H1 (cell line): ENCODE results near the gene PRR36. TPM values are rescaled to one million over a fixed set of nuclear protein-coding genes. Genes with fewer than 3 reads are reported as not detected.

Experiments
- CTCF ChIA-PET: fragments of 300-600 bp; sonication (Branson Sonifier 250); formaldehyde crosslinking; loops from one replicate; lab custom pipeline; 2021; ENCODE audit not compliant: partially characterized antibody; lab: Charles Lee
- POLR2A ChIA-PET: fragments of 300-600 bp; sonication (Branson Sonifier 250); formaldehyde crosslinking; loops from one replicate; lab custom pipeline; 2021; ENCODE audit warnings: inconsistent platforms; ENCODE audit not compliant: partially characterized antibody; lab: Charles Lee
- DNase-seq, 2 experiments: peaks; one replicate each; pipeline versions ENCODE4 v3.0.0 to v3.0.0-alpha.2; 2010 to 2022; ENCODE audit warnings: low spot score in 2 of 2, low read depth in 1 of 2, mixed read lengths in 1 of 2
- FAIRE-seq: peaks from 2 replicates; lab custom pipeline; 2011; peaks lifted over from hg19 to GRCh38; lab: Jason Lieb, UNC
- H2AFZ ChIP-seq: 2 replicates; pipeline ENCODE4 v1.8.1; 2012; ENCODE audit warnings: low read length, inconsistent platforms
- H2AK5ac ChIP-seq: 2 replicates; pipeline ENCODE4 v1.6.1; 2013; ENCODE audit warnings: low read depth, low read length
- H2BK120ac ChIP-seq: replicated peaks from 2 replicates; pipeline ENCODE3; 2013; ENCODE audit warnings: low read depth, low read length, inconsistent platforms
- H2BK12ac ChIP-seq: 2 replicates; pipeline ENCODE4 v1.6.1; 2013; ENCODE audit warnings: low read depth, low read length
- H2BK15ac ChIP-seq: 2 replicates; pipeline ENCODE4 v1.6.1; 2013; ENCODE audit warnings: low read length
- H2BK20ac ChIP-seq: 2 replicates; pipeline ENCODE4 v1.6.1; 2013; ENCODE audit warnings: low read length
- H2BK5ac ChIP-seq: 2 replicates; pipeline ENCODE4 v1.6.1; 2013; ENCODE audit warnings: low read depth, low read length
- H3K14ac ChIP-seq: 2 replicates; pipeline ENCODE4 v1.6.1; 2013; ENCODE audit warnings: inconsistent platforms; ENCODE audit not compliant: insufficient read length
- H3K18ac ChIP-seq: 2 replicates; pipeline ENCODE4 v1.6.1; 2013; ENCODE audit warnings: low read length; ENCODE audit errors: extremely low read depth
- H3K23ac ChIP-seq: 2 replicates; pipeline ENCODE4 v1.6.1; 2013; ENCODE audit warnings: inconsistent platforms; ENCODE audit not compliant: insufficient read length
- H3K23me2 ChIP-seq: 2 replicates; pipeline ENCODE4 v1.6.1; 2013; ENCODE audit warnings: low read depth, low read length
- H3K27ac ChIP-seq: 2 replicates; pipeline ENCODE4 v1.6.1; 2011; ENCODE audit warnings: low read depth, low read length, inconsistent platforms
- H3K27me3 ChIP-seq, 4 experiments: replicated peaks in 1 of 4; 1 replicate in 1 of 4; 2 replicates in 3 of 4; pipeline versions ENCODE4 v1.6.1 to v1.8.1; 2011 to 2013; ENCODE audit warnings: low read length in 3 of 4, mild to moderate bottlenecking in 3 of 4, inconsistent platforms in 2 of 4, mixed read lengths in 2 of 4, moderate library complexity in 1 of 4; ENCODE audit not compliant: control insufficient read depth in 3 of 4, insufficient read depth in 3 of 4; ENCODE audit errors: extremely low read depth in 1 of 4
- H3K36me3 ChIP-seq, 4 experiments: 2 replicates each; pipeline versions ENCODE4 v1.6.1 to v1.8.1; 2011 to 2013; ENCODE audit warnings: mild to moderate bottlenecking in 4 of 4, low read length in 3 of 4, moderate library complexity in 2 of 4, control low read depth in 1 of 4, inconsistent platforms in 1 of 4; ENCODE audit not compliant: insufficient read depth in 4 of 4, control insufficient read depth in 2 of 4
- H3K4ac ChIP-seq: replicated peaks from 2 replicates; pipeline ENCODE3; 2013; ENCODE audit warnings: low read length, low read depth, mixed read lengths, inconsistent platforms; ENCODE audit not compliant: insufficient read length
- H3K4me1 ChIP-seq, 4 experiments: replicated peaks in 1 of 4; 1 replicate in 1 of 4; 2 replicates in 3 of 4; pipeline versions ENCODE4 v1.6.1 to v1.8.1; 2011 to 2013; ENCODE audit warnings: low read length in 3 of 4, inconsistent platforms in 2 of 4, mixed read lengths in 1 of 4; ENCODE audit not compliant: insufficient read depth in 4 of 4, control insufficient read depth in 3 of 4
- H3K4me2 ChIP-seq, 2 experiments: 2 replicates each; pipeline versions ENCODE4 v1.6.1 to v1.8.1; 2011 to 2013; ENCODE audit warnings: low read depth in 2 of 2, low read length in 2 of 2, control low read depth in 1 of 2, inconsistent platforms in 1 of 2, mild to moderate bottlenecking in 1 of 2; ENCODE audit not compliant: insufficient read depth in 1 of 2
- H3K4me3 ChIP-seq, 4 experiments: fragments of 200-600, 300-600 bp in 1 of 4; sonication (generic), shearing (Covaris generic), sonication (Bioruptor Twin) in 1 of 4; 2 replicates each; pipeline versions ENCODE4 v1.5.1 to v1.8.1; 2011 to 2016; ENCODE audit warnings: low read length in 4 of 4, low read depth in 3 of 4, control low read depth in 2 of 4, inconsistent platforms in 2 of 4, mild to moderate bottlenecking in 2 of 4, mixed read lengths in 1 of 4, moderate library complexity in 1 of 4; ENCODE audit not compliant: insufficient read depth in 2 of 4; ENCODE audit errors: extremely low read depth in 1 of 4
- H3K56ac ChIP-seq: replicated peaks from 2 replicates; pipeline ENCODE3; 2013; ENCODE audit warnings: low read depth, mild to moderate bottlenecking, mixed read lengths, low read length, inconsistent platforms; ENCODE audit not compliant: insufficient read length
- H3K79me1 ChIP-seq: 2 replicates; pipeline ENCODE4 v1.6.1; 2013; ENCODE audit warnings: low read depth, low read length, control low read depth
- H3K79me2 ChIP-seq, 2 experiments: 2 replicates each; pipeline versions ENCODE4 v1.6.1 to v1.8.1; 2012 to 2013; ENCODE audit warnings: low read length in 2 of 2, mild to moderate bottlenecking in 2 of 2, inconsistent platforms in 1 of 2; ENCODE audit not compliant: insufficient read depth in 2 of 2, control insufficient read depth in 1 of 2
- H3K9ac ChIP-seq, 4 experiments: replicated peaks in 1 of 4; 1 replicate in 1 of 4; 2 replicates in 3 of 4; pipeline versions ENCODE4 v1.6.1 to v1.8.1; 2011 to 2013; ENCODE audit warnings: low read depth in 3 of 4, low read length in 3 of 4, control low read depth in 2 of 4, mild to moderate bottlenecking in 2 of 4, moderate library complexity in 2 of 4, inconsistent platforms in 1 of 4; ENCODE audit errors: extremely low read depth in 1 of 4
- H3K9me3 ChIP-seq, 2 experiments: 2 replicates each; pipeline versions ENCODE4 v1.6.1 to v1.8.1; 2012 to 2013; ENCODE audit warnings: mild to moderate bottlenecking in 2 of 2, moderate library complexity in 2 of 2, control low read depth in 1 of 2, inconsistent platforms in 1 of 2, low read depth in 1 of 2, low read length in 1 of 2, mixed read lengths in 1 of 2; ENCODE audit not compliant: insufficient read depth in 2 of 2
- H4K20me1 ChIP-seq, 2 experiments: replicated peaks in 1 of 2; 2 replicates each; pipeline versions ENCODE3 to v1.8.1; 2011 to 2013; ENCODE audit warnings: inconsistent platforms in 2 of 2, low read length in 2 of 2, mild to moderate bottlenecking in 1 of 2; ENCODE audit not compliant: insufficient read depth in 2 of 2, control insufficient read depth in 1 of 2
- H4K5ac ChIP-seq: 2 replicates; pipeline ENCODE4 v1.6.1; 2013; ENCODE audit warnings: low read length, low read depth, mixed read lengths, inconsistent platforms; ENCODE audit not compliant: insufficient read length
- H4K8ac ChIP-seq: 2 replicates; pipeline ENCODE4 v1.8.0; 2013; ENCODE audit warnings: mild to moderate bottlenecking, moderate library complexity, low read length, inconsistent platforms; ENCODE audit not compliant: insufficient read depth; ENCODE audit errors: extremely low read depth
- H4K91ac ChIP-seq: replicated peaks from 2 replicates; pipeline ENCODE3; 2013; ENCODE audit warnings: low read length, mixed read lengths, inconsistent platforms; ENCODE audit not compliant: insufficient read length
- CREB1 ChIP-seq: IDR thresholded peaks from 2 replicates; pipeline ENCODE4 v1.6.1; 2012; ENCODE audit warnings: inconsistent platforms
- FOSL1 ChIP-seq: IDR thresholded peaks from 2 replicates; pipeline ENCODE4 v1.6.1; 2011; ENCODE audit warnings: mild to moderate bottlenecking, low read depth, low read length, moderate library complexity; ENCODE audit not compliant: insufficient read depth
- GABPA ChIP-seq: IDR thresholded peaks from 2 replicates; pipeline ENCODE4 v1.6.1; 2011; ENCODE audit warnings: mild to moderate bottlenecking, low read length, moderate library complexity, borderline replicate concordance; ENCODE audit not compliant: insufficient read depth
- KDM4A ChIP-seq: IDR thresholded peaks from one replicate; pipeline ENCODE4 v1.7.1; 2012; ENCODE audit warnings: low read depth, mild to moderate bottlenecking, moderate library complexity, low read length, inconsistent platforms; ENCODE audit not compliant: severe bottlenecking
- RAD21 ChIP-seq, 2 experiments: IDR thresholded peaks in 1 of 2; conservative IDR thresholded peaks in 1 of 2; 2 replicates each; pipeline ENCODE4 v1.6.1; 2011; ENCODE audit warnings: low read depth in 2 of 2, low read length in 2 of 2, improper control_type of control experiment in 1 of 2, inconsistent platforms in 1 of 2, mild to moderate bottlenecking in 1 of 2, moderate library complexity in 1 of 2
- RXRA ChIP-seq: IDR thresholded peaks from 2 replicates; pipeline ENCODE4 v1.6.1; 2011; ENCODE audit warnings: low read depth, mild to moderate bottlenecking, low read length, moderate library complexity; ENCODE audit not compliant: insufficient read depth
- SP2 ChIP-seq: IDR thresholded peaks from 2 replicates; pipeline ENCODE4 v1.6.1; 2012; ENCODE audit warnings: mild to moderate bottlenecking, low read length, inconsistent platforms
- TAF1 ChIP-seq: IDR thresholded peaks from 2 replicates; pipeline ENCODE4 v1.6.1; 2011; ENCODE audit warnings: mild to moderate bottlenecking, low read depth, low read length
- TEAD4 ChIP-seq: IDR thresholded peaks from 2 replicates; pipeline ENCODE4 v1.6.1; 2012; ENCODE audit warnings: low read depth, low read length, inconsistent platforms, mixed read lengths
- YY1 ChIP-seq: IDR thresholded peaks from 2 replicates; pipeline ENCODE4 v1.6.1; 2011; ENCODE audit warnings: low read depth, mild to moderate bottlenecking, low read length
- WGBS, 2 experiments: shearing (Covaris generic) in 1 of 2; methylation state at CpG; one replicate each; pipeline versions ENCODE4 v1.1.6 to v1.1.7; 2013 to 2015; ENCODE audit warnings: low lambda C conversion rate in 2 of 2, mixed read lengths in 2 of 2, inconsistent platforms in 1 of 2, low coverage in 1 of 2, missing lambda C conversion rate in 1 of 2; ENCODE audit not compliant: insufficient replicate concordance in 2 of 2, insufficient coverage in 1 of 2, insufficient read length in 1 of 2; ENCODE audit errors: extremely low coverage in 1 of 2, missing lambda C conversion rate in 1 of 2; 5-methylcytosine and 5-hydroxymethylcytosine counted together
- polyA plus RNA-seq, 7 experiments: library from polyadenylated mRNA; depleted of rRNA in 3 of 7; stranded (reverse) in 5 of 7; unstranded in 2 of 7; fragments of >200 nt in 5 of 7; fragments of 200-250 nt in 2 of 7; gene quantifications; 1 replicate in 5 of 7; 2 replicates in 1 of 7; 4 replicates in 1 of 7; pipeline versions ENCODE4 v1.2.1 to v1.2.3, GENCODE V29; 2011 to 2013; ENCODE audit warnings: missing spikeins in 2 of 7, mixed read lengths in 2 of 7
- total RNA-seq: library from RNA; stranded (reverse); fragmentation: NEBNext Ultra II Directional; extraction: Animal tissue kit (Norgen Biotek cat#: 25700); gene quantifications from 2 replicates; pipeline ENCODE4 v1.2.1, GENCODE V29; 2021
- TF ChIP-seq, protein P1 (sequence below): IDR thresholded peaks from 2 replicates; pipeline ENCODE4 v1.6.1; 2011; ENCODE audit warnings: low read depth, mild to moderate bottlenecking, low read length; ENCODE audit not compliant: insufficient read depth

Gene PRR36
- total and polyA plus RNA-seq, 2 of the 8 experiments (the other 6 are each of a cell fraction or from before 2014, with no cell fraction given): 1.6 to 23.9 TPM

DNA sequence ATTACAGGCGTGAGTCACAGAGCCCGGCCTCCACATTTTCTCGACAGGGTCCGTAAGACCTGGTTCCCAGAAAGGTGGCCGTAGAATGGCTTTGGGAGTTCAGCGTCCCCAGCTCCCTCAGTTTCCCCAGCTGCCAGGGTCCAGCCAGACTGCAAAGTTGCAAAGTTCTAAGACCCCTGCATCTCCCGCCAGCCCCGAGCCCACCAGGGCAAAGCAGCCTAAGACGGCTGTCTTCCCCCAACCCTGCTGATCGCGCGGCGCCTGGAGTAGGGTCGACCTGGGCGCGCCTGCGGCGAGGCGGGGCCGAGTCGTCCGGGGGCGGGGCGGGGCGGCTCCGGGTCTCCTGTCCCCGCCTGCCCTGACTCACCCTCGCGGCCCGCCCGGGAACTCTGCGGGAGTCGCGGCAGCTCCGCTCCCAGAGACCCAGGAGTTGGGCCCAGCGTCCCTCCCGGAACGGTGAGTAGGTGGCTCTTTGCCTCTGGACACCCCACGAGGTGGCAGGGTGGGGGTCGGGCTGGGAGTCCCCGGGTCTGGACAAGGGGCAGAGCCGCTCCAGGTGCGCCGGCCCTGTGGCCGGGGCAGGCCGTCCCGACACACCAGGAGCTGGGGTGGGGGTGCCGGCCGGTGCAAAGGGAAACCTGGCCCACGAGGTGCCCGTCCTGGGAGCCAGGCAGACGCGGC lies 14.1 kb upstream of the PRR36 start, which contains the start of gene LRRC8E:
LRRC8E (plus strand) TSS at position 366 of the 681 bp plus-strand sequence. CDS start 7,094 bp downstream, outside the sequence.
- Histone ChIP-seq H3K36me3 (no peaks in the 10 kb centered on the region), H3K56ac (no peak within 1 kb of the TSS), H3K4ac (no peak within 1 kb of the TSS), H4K91ac (no peak within 1 kb of the TSS), H2BK12ac (no peak within 1 kb of the TSS), H4K20me1 (no peaks in the 10 kb centered on the region), H3K27me3 (peaks cover 0 to 4% (median 3%) of the 10 kb centered on the region in 4 experiments; a peak in 4 of 7 replicates), H3K27ac (no peak within 1 kb of the TSS), H3K79me2 (no peaks in the 10 kb centered on the region), H3K4me3 (peak within 1 kb of the TSS; percentile 51 to 69 (median 57)), H2BK15ac (no peak within 1 kb of the TSS; the same call in 1 of the 2 replicates), H3K18ac (peak within 1 kb of the TSS; percentile 78; the same call in 1 of the 2 replicates), H3K14ac (no peak within 1 kb of the TSS), H2BK20ac (no peak within 1 kb of the TSS), H3K4me1 (peaks cover 0 to 7% (median 5%) of the 10 kb centered on the region in 4 experiments; a peak in 4 of 7 replicates), H3K23ac (no peak within 1 kb of the TSS), H3K4me2 (peak within 1 kb of the TSS; percentile 55 to 73), H2AFZ (peak within 1 kb of the TSS; percentile 93; the same call in 1 of the 2 replicates), H4K8ac (peak within 1 kb of the TSS; percentile 71), H3K23me2 (peaks cover 5% of the 10 kb centered on the region; the same call in 1 of the 2 replicates), H3K79me1 (no peaks in the 10 kb centered on the region), H2AK5ac (no peak within 1 kb of the TSS), H2BK120ac (no peak within 1 kb of the TSS), H3K9ac (no peak within 1 kb of the TSS; a peak in 1 of 7 replicates), H3K9me3 (no peaks in the 10 kb centered on the region), H4K5ac (no peak within 1 kb of the TSS), H2BK5ac (peak within 1 kb of the TSS; percentile 16; the same call in 1 of the 2 replicates)
- WGBS, 2 experiments: 12% methylated on average over 41 of the region's 53 CpGs; no CpG with 5 or more reads in 1 of the 2 experiments
- ChIA-PET POLR2A (interaction anchor here (1.0 to 1.9 kb wide), 9 partner anchors 9 to 41 kb away, joined by 3 to 9 read pairs (median 4); partner anchors contain the start of gene PRR36), CTCF (interaction anchor here (1.0 to 3.2 kb wide), 8 partner anchors 12 to 309 kb away, joined by 3 to 21 read pairs (median 4); no protein-coding TSS in a partner anchor)
- FAIRE-seq: no peak
- DNase-seq: peak in 1 of 2 experiments; percentile 92
- TF ChIP-seq TAF1 (no peak), RAD21 (IDR thresholded peaks at IDR 0.05 in 1 of 2, conservative IDR thresholded peaks at IDR 0.05 in 1 of 2; ENCODE audit: low read depth in 2 of 2, low read length in 2 of 2) (no peak), KDM4A (peak; percentile 69), FOSL1 (no peak), RXRA (no peak), YY1 (no peak), TEAD4 (no peak), CREB1 (peak; percentile 21; the same call in 1 of the 2 replicates), GABPA (no peak; the same call in 1 of the 2 replicates), SP2 (no peak)
- TF ChIP-seq, protein P1, sequence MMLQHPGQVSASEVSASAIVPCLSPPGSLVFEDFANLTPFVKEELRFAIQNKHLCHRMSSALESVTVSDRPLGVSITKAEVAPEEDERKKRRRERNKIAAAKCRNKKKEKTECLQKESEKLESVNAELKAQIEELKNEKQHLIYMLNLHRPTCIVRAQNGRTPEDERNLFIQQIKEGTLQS: no peak
